Neutrophil (primary cell): ENCODE data around the gene FERMT2.

Experiments
- H3K27ac ChIP-seq: fragments of 200-600 bp; sonication (generic); 2 replicates; pipeline ENCODE4 v1.5.1; 2016; ENCODE audit warnings: mild to moderate bottlenecking, moderate library complexity
- H3K27me3 ChIP-seq: fragments of 200-600 bp; sonication (generic); 2 replicates; pipeline ENCODE4 v1.6.0; 2016; ENCODE audit warnings: mild to moderate bottlenecking
- H3K36me3 ChIP-seq: fragments of 200-600 bp; sonication (generic); 2 replicates; pipeline ENCODE4 v1.5.1; 2017
- H3K4me1 ChIP-seq, 2 experiments: fragments of 200-600 bp in 1 of 2; sonication (generic) in 1 of 2; 1 replicate in 1 of 2; 2 replicates in 1 of 2; pipeline versions ENCODE4 v1.5.1 to v1.6.1; 2013 to 2016; ENCODE audit warnings: low read depth in 1 of 2, low read length in 1 of 2, mild to moderate bottlenecking in 1 of 2, moderate library complexity in 1 of 2; ENCODE audit not compliant: control insufficient read depth in 1 of 2, insufficient read depth in 1 of 2
- H3K4me3 ChIP-seq, 2 experiments: fragments of 200-600 bp in 1 of 2; sonication (generic) in 1 of 2; 1 replicate in 1 of 2; 2 replicates in 1 of 2; pipeline ENCODE4 v1.5.1; 2013 to 2016; ENCODE audit warnings: low read depth in 1 of 2, low read length in 1 of 2, mild to moderate bottlenecking in 1 of 2, moderate library complexity in 1 of 2
- H3K9me3 ChIP-seq: fragments of 200-600 bp; sonication (generic); 2 replicates; pipeline ENCODE4 v1.5.1; 2016
- CTCF ChIP-seq: fragments of 200-600 bp; sonication (generic); IDR thresholded peaks from 2 replicates; pipeline ENCODE4 v1.5.1; 2016; ENCODE audit warnings: antibody characterized with exemption

FERMT2 gene

DNA sequence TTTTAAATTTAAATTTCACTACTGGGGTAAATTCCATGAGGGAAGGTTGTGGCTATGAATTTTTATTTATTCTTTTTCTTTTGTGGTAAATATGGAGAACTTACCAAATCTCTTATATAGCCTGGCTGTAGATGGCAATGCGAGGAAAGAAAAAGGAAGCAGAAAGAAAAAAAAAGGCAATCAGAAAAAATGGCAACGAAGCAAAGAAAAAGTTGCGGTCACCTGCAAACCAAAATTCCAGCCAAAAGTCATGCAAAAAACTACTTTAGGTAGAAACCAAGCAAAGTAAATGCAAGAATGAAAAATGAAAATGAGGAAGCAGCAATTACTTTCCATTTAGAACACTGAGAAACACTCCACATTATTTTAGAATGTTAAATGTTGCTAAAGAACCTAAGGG, 89.9 kb downstream of the FERMT2 start:
- no peak for TF ChIP-seq CTCF
- H3K4me3 ChIP-seq = no peak overlapping the region
- H3K27me3 ChIP-seq = no peaks in the 10 kb centered on the region
- H3K9me3 ChIP-seq = no peaks in the 10 kb centered on the region
- no peaks in the 10 kb centered on the region for H3K36me3 ChIP-seq
- H3K4me1 ChIP-seq = no peaks in the 10 kb centered on the region
- no peak overlapping the region for H3K27ac ChIP-seq

DNA sequence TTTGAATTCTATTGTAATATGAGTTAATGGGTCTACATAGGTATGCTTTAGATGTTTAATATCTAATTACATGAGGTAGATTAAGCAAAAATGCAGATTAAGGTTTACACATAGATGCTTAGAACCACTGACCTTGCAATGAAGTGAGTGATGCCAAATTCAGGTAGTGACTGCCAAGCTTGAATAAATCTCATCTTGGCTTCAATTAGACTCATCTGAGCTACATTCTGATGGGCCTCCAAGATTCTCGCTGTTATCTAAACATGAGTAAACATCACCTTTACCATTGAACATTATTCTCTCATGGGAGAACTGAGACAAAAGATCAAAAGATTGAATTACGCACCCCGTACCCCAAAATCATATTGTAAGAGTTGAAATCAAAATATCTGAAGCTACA, 90.6 kb downstream of the FERMT2 start:
- Histone ChIP-seq H3K27ac (no peak overlapping the region), H3K36me3 (no peaks in the 10 kb centered on the region), H3K4me3 (no peak overlapping the region), H3K4me1 (no peaks in the 10 kb centered on the region), H3K9me3 (no peaks in the 10 kb centered on the region), H3K27me3 (no peaks in the 10 kb centered on the region)
- TF ChIP-seq CTCF = no peak

- Histone ChIP-seq H3K27ac (no peak overlapping the region), H3K36me3 (no peaks in the 10 kb centered on the region), H3K4me1 (no peaks in the 10 kb centered on the region), H3K27me3 (no peaks in the 10 kb centered on the region), H3K4me3 (no peak overlapping the region), H3K9me3 (no peaks in the 10 kb centered on the region)
- no peak for TF ChIP-seq CTCF
Observed at GRCh38 chr14:52856139-52856538, 94.7 kb downstream of the FERMT2 start.

DNA sequence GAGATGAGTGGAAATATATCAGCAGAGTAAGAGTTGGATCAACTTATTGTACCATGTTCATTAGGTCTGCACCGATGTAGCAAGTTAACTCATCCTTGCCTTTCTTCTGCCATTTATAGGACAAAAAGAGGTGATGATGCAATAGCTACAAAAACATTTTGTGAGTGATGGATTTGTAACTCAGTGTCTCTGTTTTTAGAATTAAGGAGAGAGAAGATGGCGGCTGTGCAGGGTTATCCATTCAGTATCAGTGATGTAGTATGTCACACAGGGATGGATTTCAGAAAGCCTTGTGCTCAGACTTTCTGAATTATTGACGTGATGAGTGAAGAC, 97.4 kb downstream of the FERMT2 start:
- Histone ChIP-seq H3K9me3 (no peaks in the 10 kb centered on the region), H3K4me3 (no peak overlapping the region), H3K36me3 (no peaks in the 10 kb centered on the region), H3K4me1 (no peaks in the 10 kb centered on the region), H3K27ac (no peak overlapping the region), H3K27me3 (no peaks in the 10 kb centered on the region)
- no peak for TF ChIP-seq CTCF

- no peaks in the 10 kb centered on the region for H3K9me3 ChIP-seq
- no peaks in the 10 kb centered on the region for H3K36me3 ChIP-seq
- no peak for TF ChIP-seq CTCF
Observed at GRCh38 chr14:52852810-52853521, 97.9 kb downstream of the FERMT2 start.

More at GRCh38 chr14:52852810-52853521, 97.9 kb downstream of the FERMT2 start:
- Histone ChIP-seq H3K4me1 (no peaks in the 10 kb centered on the region), H3K27me3 (no peaks in the 10 kb centered on the region), H3K27ac (no peak overlapping the region), H3K4me3 (no peak overlapping the region)
